Measurements from ENCODE around the gene F10.

The F10 gene

DNA sequence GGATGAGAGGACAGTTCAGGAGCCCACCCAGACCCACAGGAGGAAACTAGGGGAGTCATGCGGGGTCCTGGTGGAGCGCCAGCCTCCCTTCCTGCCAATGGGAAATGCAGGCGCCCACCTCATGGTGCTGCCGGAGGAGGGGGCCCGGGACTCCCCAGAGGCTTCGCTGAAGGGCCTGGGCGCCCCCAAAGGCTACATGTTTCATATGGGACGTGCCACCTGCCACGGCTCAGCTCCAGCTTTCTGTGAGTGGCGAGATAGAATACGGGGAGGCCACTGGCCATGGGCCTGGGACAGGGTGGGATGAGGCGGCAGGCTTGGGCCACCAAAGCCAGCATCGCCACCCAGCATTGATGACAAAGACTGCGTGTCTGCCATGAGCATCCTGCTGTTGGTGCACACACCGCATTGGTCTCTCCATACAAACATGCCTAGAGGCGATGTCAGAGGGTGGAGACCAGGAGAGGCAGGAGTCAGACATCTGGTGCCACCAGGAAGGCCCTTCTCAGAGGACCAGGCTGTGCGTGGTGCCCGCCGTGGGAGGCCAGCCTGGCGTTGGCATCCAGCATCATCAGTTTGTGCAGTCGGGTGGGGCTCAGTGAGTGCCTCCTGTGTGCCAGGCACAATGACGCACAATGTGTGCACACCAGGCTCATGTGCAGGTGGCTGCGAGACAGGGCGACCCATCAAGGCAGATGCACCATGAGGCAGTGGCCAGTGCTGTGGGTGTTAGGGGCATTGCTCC lies 1.2 kb upstream of the F10 start:
- DNase-seq (ENCODE audit: low read depth): no peak
- TF ChIP-seq, protein P1, sequence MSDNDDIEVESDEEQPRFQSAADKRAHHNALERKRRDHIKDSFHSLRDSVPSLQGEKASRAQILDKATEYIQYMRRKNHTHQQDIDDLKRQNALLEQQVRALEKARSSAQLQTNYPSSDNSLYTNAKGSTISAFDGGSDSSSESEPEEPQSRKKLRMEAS (IDR thresholded peaks at IDR 0.05; ENCODE audit: low read depth, low read length): no peak
- TF ChIP-seq MYC (IDR thresholded peaks at IDR 0.05; ENCODE audit: low read depth, low read length) (no peak), POLR2A (IDR thresholded peaks at IDR 0.05; ENCODE audit: extremely low read depth, insufficient read length) (no peak)
- TF ChIP-seq, protein P2, sequence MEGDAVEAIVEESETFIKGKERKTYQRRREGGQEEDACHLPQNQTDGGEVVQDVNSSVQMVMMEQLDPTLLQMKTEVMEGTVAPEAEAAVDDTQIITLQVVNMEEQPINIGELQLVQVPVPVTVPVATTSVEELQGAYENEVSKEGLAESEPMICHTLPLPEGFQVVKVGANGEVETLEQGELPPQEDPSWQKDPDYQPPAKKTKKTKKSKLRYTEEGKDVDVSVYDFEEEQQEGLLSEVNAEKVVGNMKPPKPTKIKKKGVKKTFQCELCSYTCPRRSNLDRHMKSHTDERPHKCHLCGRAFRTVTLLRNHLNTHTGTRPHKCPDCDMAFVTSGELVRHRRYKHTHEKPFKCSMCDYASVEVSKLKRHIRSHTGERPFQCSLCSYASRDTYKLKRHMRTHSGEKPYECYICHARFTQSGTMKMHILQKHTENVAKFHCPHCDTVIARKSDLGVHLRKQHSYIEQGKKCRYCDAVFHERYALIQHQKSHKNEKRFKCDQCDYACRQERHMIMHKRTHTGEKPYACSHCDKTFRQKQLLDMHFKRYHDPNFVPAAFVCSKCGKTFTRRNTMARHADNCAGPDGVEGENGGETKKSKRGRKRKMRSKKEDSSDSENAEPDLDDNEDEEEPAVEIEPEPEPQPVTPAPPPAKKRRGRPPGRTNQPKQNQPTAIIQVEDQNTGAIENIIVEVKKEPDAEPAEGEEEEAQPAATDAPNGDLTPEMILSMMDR (IDR thresholded peaks at IDR 0.05; ENCODE audit: low read depth, low read length): no peak
- no peak overlapping the region for H3K4me3 ChIP-seq (ENCODE audit: low read depth, low read length)

DNA sequence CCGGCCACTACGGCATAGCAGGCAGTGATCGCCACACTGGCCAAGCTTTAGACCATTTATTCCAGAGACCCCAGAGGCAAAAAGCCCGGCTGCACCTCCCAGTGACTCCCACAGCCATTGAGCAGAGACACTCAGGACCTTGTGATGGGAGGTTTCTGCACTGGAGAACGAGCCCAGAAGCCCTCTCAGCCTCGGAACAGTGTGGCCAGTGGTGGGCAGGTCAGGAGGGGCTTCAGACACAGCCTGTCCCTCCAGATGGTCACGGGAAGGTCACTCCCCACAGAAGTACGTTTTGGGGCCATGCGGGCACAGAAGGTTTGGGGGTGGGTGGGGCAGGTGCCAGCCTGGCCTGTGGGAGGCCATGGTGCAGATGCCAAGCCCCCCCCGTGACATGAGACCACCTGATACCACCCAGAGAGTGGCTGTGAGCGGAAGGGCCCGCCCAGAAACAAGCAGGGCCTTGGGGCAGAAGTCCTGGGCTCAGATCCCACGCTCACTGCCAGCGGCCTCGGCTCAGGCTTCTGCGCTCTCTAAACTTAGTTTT lies 599 bp upstream of the F10 start:
- no peak for DNase-seq (ENCODE audit: low read depth)

DNA sequence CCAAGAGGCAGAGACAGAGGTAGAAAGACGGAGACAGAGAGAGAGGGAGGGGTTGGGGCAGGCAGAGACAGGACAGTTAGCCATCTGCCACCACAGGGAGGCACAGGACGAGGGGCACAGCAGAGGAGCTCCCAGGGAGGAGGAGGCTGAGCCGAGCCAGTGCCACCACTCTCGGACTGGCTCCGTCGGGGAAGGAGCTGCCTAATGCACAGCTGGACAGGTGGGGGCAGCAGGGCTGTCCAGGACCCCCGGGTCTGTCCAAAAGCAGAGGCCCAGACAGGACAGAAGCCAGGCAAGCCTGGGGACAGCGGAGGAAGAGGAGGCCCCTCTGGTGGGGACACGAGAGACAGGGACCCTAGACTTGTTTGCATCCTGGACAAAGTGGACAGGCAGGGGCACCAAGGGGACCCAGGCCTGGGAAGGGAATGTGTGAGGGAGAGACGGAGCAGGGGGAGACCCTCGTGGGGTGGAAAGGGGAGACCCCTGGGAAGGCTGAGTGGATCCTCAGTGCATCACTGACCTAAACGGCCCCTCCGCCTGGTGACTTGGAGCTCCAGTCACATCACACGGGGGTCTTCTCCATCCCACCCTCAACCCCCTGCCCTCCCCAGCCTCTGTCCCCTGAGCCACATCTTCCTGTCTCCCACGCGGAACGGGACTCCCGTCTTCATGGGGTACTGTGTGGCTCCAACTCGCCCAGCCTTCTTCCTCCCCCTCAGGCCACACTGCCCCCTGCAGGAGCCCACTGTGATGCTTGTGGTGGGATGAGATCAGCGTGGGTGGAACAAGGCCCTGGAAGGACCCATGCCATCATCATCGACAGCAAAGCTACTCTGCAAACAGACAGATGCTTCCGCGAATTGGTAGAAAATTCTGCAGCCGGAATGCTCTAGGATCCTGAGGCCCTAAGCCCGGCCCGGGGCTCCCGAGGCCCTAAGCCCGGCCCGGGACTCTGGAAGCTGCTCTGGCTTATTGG lies 915 bp downstream of the F10 start:
- no peak overlapping the region for H3K4me3 ChIP-seq (ENCODE audit: low read depth, low read length)

More for the DNA sequence above, 599 bp upstream of the F10 start:
- TF ChIP-seq POLR2A (IDR thresholded peaks at IDR 0.05; ENCODE audit: extremely low read depth, insufficient read length): no peak
- TF ChIP-seq, protein P2 (IDR thresholded peaks at IDR 0.05; ENCODE audit: low read depth, low read length): no peak
- no peak for TF ChIP-seq MYC (IDR thresholded peaks at IDR 0.05; ENCODE audit: low read depth, low read length)
- TF ChIP-seq, protein P1 (IDR thresholded peaks at IDR 0.05; ENCODE audit: low read depth, low read length): no peak
- H3K4me3 ChIP-seq (ENCODE audit: low read depth, low read length): no peak overlapping the region

DNA sequence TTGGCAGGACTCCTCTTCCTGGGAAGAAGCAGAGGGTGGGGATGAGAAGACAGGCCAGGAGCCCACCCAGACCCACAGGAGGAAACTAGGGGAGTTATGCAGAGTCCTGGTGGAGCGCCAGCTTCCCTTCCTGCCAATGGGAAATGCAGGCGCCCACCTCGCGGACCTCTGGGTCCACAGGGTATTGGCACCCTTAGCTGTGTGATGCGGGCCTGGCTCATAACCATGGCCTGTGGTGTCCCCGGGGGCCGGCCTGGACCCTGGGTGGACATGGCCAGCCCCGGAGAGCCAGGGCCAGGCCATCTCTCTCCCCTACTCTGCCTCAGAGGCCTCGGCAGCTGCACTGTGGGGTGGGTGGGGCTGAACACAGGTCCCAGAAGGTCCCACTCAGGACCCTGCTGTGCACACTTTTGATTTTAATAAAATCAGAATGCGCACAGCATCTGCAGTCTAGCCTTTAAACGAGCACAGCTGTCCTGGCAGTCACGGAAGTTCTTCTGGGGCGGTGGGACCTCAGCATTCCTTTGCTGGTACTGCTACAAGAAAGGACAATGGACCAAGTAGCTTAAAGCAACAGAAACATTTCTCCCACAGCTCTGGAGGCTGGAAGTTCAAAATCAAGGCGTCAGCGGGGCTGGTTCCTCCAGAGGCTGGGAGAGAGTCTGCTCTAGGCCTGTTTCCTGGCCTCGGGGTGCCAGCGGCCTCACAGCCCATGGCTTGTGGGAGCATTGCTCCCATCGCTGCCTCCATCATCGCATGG lies 1.8 kb downstream of the F10 start:
- no peak overlapping the region for H3K4me3 ChIP-seq (ENCODE audit: low read depth, low read length)
- DNase-seq (ENCODE audit: low read depth): no peak
- TF ChIP-seq POLR2A (IDR thresholded peaks at IDR 0.05; ENCODE audit: extremely low read depth, insufficient read length): no peak
- TF ChIP-seq, protein P1 (IDR thresholded peaks at IDR 0.05; ENCODE audit: low read depth, low read length): no peak

More for the DNA sequence above, 915 bp downstream of the F10 start:
- no peak for TF ChIP-seq POLR2A (IDR thresholded peaks at IDR 0.05; ENCODE audit: extremely low read depth, insufficient read length)
- TF ChIP-seq, protein P2 (IDR thresholded peaks at IDR 0.05; ENCODE audit: low read depth, low read length): peak; percentile 44
- DNase-seq (ENCODE audit: low read depth): peak; percentile 34

DNA sequence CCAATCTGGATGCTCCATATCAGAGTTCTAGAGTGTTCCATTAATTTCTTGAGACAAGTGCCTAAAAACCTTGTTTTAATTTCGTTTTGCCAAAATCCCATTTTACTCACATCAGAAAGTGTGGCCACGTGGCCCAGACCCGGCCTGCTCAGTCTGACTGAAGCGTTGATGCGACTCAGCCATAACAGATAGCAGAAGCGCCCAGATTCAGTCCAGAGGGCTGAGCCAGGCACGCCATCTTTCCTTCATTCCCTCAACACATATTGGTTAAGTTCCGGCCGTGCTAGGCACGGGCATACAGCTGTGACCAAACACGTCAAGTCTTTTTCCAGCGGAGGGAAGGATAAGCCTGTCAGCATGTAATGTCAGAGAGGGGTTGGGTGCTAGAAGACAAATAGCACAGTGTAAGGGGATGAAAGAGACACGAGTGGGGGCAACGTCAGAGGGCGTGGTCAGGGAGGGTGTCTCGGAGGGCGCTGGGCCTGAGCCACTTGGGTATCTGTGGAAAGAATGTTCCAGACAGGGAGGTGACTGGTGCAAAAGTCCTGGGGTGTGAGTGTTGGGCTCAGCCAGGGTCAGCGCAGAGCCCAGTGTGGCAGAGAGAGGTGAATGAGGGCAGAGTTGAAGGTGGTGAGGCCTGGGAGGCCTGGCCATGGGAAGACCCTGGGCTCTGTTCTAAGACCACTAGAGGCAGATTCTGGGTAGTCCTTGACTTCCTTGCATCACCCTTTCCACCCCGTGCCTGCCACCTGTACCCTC lies 3.1 kb downstream of the F10 start:
- no peak for TF ChIP-seq MYC (IDR thresholded peaks at IDR 0.05; ENCODE audit: low read depth, low read length)
- TF ChIP-seq, protein P1 (IDR thresholded peaks at IDR 0.05; ENCODE audit: low read depth, low read length): no peak
- TF ChIP-seq, protein P2 (IDR thresholded peaks at IDR 0.05; ENCODE audit: low read depth, low read length): no peak
- no peak for TF ChIP-seq POLR2A (IDR thresholded peaks at IDR 0.05; ENCODE audit: extremely low read depth, insufficient read length)

More for the DNA sequence above, 3.1 kb downstream of the F10 start:
- DNase-seq (ENCODE audit: low read depth): no peak
- no peak overlapping the region for H3K4me3 ChIP-seq (ENCODE audit: low read depth, low read length)

All from NB4 (cell line).